A549 treated with AZD9567 at 1 μM for 4 hours (cell line): Measurements from ENCODE around the gene PAX8. TPM values are rescaled to one million over a fixed set of nuclear protein-coding genes. Genes with fewer than 3 reads are reported as not detected.

Source experiments
- total RNA-seq: library from RNA; stranded (reverse); fragments of 200-300 nt; extraction: Qiagen RNA extraction; gene quantifications from 5 replicates; pipeline ENCODE4 v1.2.3, GENCODE V29; 2022; ENCODE audit not compliant: insufficient read depth

PAX8 gene
- 0.50 to 0.86 TPM (median 0.64 TPM) in 4 of 5 replicates, not detected in the other for total RNA-seq

GRCh38 chr2:113278742-113279139 is at the start of gene PAX8:
PAX8 (minus strand) TSS chr2:113278921; CDS start chr2:113278394, 527 bp downstream.

GRCh38 chr2:113173542-113174375 is 105.0 kb downstream of the PAX8 start, which contains the start of gene PSD4:
PSD4 (plus strand) TSS chr2:113173971; CDS start chr2:113182457, 8,486 bp downstream.

Other genes starting within 250 kb of the PAX8 start
- gene IL36B, start 226.1 kb downstream of the PAX8 start, total RNA-seq: 0.10 to 0.17 TPM (median 0.15 TPM) in 3 of 5 replicates, not detected in the others
- 0.02 TPM in 1 of 5 replicates, not detected in the others for gene IL36RN, start 219.7 kb downstream of the PAX8 start, total RNA-seq
- not detected in 5 replicates for gene IL1F10, start 211.0 kb downstream of the PAX8 start, total RNA-seq
- gene IL1RN, start 151.3 kb downstream of the PAX8 start, total RNA-seq: 0.18 to 0.39 TPM (median 0.32 TPM) in 4 of 5 replicates, not detected in the other
- gene PSD4, start 105.0 kb downstream of the PAX8 start, total RNA-seq: 8.6 to 12.8 TPM (median 10.3 TPM) in 5 replicates
- 37.9 to 44.9 TPM (median 42.2 TPM) in 5 replicates for gene ZNG1B, start 158.8 kb upstream of the PAX8 start, total RNA-seq
- 0.23 to 0.81 TPM (median 0.32 TPM) in 4 of 5 replicates, not detected in the other for gene FOXD4L1, start 219.7 kb upstream of the PAX8 start, total RNA-seq